Suppressor macrophage treated with lipopolysaccharide for 4 hours (primary cell): ENCODE results near the gene RMRP.

Experiments
- DNase-seq: peaks from one replicate; pipeline ENCODE4 v3.0.0-alpha.2; 2020

Gene RMRP

DNA sequence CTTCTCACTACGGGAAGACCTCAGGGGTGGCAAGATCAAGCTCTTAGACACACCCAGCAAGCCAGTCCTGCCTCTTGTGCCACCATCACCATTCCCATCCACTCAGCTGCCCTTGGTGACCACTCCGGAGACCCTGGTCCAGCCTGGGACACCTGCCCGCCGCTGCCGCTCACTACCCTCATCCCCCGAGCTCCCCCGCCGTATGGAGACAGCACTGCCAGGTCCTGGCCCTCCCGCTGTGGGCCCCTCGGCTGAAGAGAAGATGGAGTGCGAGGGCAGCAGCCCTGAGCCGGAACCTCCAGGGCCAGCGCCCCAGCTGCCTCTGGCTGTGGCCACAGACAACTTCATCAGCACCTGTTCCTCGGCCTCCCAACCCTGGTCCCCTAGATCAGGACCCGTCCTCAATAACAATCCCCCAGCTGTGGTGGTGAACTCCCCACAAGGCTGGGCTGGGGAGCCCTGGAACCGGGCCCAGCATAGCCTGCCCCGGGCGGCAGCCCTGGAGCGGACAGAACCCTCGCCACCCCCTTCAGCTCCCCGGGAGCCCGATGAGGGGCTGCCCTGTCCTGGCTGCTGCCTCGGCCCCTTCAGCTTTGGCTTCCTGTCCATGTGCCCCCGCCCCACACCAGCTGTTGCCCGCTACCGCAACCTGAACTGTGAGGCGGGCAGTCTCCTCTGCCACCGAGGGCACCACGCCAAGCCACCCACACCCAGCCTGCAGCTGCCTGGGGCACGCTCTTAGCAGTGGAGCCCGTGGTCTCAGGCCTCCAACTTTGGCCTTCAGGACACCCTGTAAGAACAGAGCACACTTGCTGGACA lies 48.6 kb downstream of the RMRP start:
- no peak for DNase-seq

DNA sequence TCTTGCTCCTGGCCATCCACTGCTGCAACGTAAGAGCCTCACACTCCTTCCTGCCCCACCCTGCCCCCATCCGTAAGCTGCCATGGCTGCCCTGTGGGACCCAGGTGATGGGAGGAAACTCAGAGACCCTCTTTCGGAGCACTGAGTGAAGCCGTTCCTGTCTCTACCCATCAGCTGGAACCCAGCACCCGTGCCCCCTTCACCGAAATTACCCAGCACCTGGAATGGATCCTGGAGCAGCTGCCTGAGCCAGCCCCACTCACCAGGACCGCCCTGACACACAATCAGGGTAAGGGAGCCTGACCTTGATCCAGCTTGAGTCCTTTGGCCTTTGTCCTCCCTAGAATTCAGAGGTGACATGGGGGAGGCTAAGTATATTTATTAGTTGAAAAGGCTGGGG lies 49.6 kb downstream of the RMRP start:
- DNase-seq: no peak
